Prostate gland (tissue), 2 donors: Measurements from ENCODE around the gene MAPKBP1. TPM values are rescaled to one million over a fixed set of nuclear protein-coding genes. Genes with fewer than 3 reads are reported as not detected.

Experiments used
- DNase-seq: peaks from one replicate; pipeline ENCODE4 v3.0.0-alpha.2; 2019; ENCODE audit warnings: low spot score
- H3K27ac ChIP-seq, 2 donors: fragments of 200-600 bp; sonication (generic); 2 replicates each; pipeline ENCODE4 v1.5.1; 2017 to 2019
- H3K27me3 ChIP-seq: fragments of 200-600 bp; sonication (generic); replicated peaks from 2 replicates; pipeline ENCODE4 v1.5.1; 2019; ENCODE audit not compliant: insufficient read depth
- H3K36me3 ChIP-seq, 2 donors: fragments of 200-600 bp; sonication (generic); 1 replicate in 1 of 2; 2 replicates in 1 of 2; pipeline versions ENCODE4 v1.5.1 to v1.8.1; 2017 to 2019
- H3K4me1 ChIP-seq: fragments of 200-600 bp; sonication (generic); replicated peaks from 2 replicates; pipeline ENCODE4 v1.5.1; 2019
- H3K4me3 ChIP-seq, 2 donors: fragments of 200-600 bp; sonication (generic); 2 replicates each; pipeline ENCODE4 v1.5.1; 2017 to 2019
- H3K9me3 ChIP-seq: fragments of 200-600 bp; sonication (generic); 2 replicates; pipeline ENCODE4 v1.5.1; 2017
- CTCF ChIP-seq, 4 experiments: fragments of 200-600 bp in 2 of 4; fragments of 450-650 bp in 2 of 4; sonication (generic) in 2 of 4; IDR thresholded peaks; 1 replicate in 3 of 4; 2 replicates in 1 of 4; pipeline ENCODE4 v1.5.1; 2016 to 2019; ENCODE audit warnings: antibody characterized with exemption in 4 of 4, mild to moderate bottlenecking in 2 of 4, moderate library complexity in 2 of 4
- POLR2A ChIP-seq: fragments of 450-650 bp; IDR thresholded peaks from one replicate; pipeline ENCODE4 v1.6.1; 2016; ENCODE audit warnings: antibody characterized with exemption, mild to moderate bottlenecking
- POLR2AphosphoS5 ChIP-seq: sonication (generic); formaldehyde crosslinking; IDR thresholded peaks from one replicate; pipeline ENCODE4 v1.6.1; 2017; ENCODE audit warnings: antibody characterized with exemption
- WGBS: methylation state at CpG from one replicate; pipeline ENCODE4 v1.1.5; 2018; 5-methylcytosine and 5-hydroxymethylcytosine counted together
- intact Hi-C: fragments of 100-400 bp; cut with DNase I; formaldehyde crosslinking; loops from one replicate; pipeline ENCODE4 v1.14.2; 2022
- total RNA-seq, 2 donors: library from RNA; depleted of rRNA; stranded (reverse); fragments of >200 nt; gene quantifications; one replicate each; pipeline ENCODE4 v1.1.0, GENCODE V29; 2016

Gene MAPKBP1
- total RNA-seq, 2 donors from 2014 or later, result 17.4 to 62.8 TPM

- no peaks in the 10 kb centered on the region for H3K36me3 ChIP-seq
- DNase-seq, result no peak
- no peak overlapping the region for H3K4me3 ChIP-seq
- H3K27me3 ChIP-seq, result no peaks in the 10 kb centered on the region
- H3K27ac ChIP-seq, result no peak overlapping the region
- no peaks in the 10 kb centered on the region for H3K4me1 ChIP-seq
- 92% methylated on average over 19 of the region's 19 CpGs for WGBS
- H3K9me3 ChIP-seq, result no peaks in the 10 kb centered on the region
- intact Hi-C loops, result no loop called here
- TF ChIP-seq POLR2AphosphoS5, result no peak
- TF ChIP-seq POLR2A, result no peak
- TF ChIP-seq CTCF (IDR thresholded peaks at IDR 0.05), result no peak
These were observed 97.1 kb downstream of the MAPKBP1 start for GRCh38 chr15:41871175-41871905.

DNA sequence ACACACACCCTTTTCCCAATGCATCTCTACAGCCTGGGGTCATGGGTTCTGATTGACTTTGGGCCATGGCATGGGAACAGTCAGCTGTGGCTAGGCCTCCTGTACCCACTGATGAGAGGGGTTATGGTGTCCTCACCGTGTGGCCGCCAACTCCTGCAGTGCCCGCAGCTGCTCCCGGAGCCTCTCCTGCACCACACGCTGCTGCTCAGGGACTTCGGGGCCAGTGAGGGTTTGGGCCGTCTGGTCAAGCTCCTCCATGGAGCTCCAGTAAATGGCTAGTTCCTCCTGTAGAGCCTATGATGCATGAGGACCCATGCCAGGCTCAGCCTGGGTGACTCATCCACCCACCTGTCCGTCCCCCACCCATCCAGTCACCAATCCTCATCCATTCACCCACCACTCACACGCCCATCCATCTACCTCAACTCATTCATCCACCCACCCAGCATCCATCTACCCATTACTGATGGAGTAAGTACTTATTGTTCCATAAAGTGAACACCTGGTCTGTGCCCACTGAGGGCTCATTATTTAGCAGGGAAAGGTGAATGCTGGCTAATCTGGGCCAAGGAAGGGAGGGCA lies 98.0 kb downstream of the MAPKBP1 start:
- Histone ChIP-seq H3K9me3 (no peaks in the 10 kb centered on the region), H3K27ac (no peak overlapping the region), H3K36me3 (no peaks in the 10 kb centered on the region), H3K27me3 (no peaks in the 10 kb centered on the region), H3K4me1 (no peaks in the 10 kb centered on the region), H3K4me3 (no peak overlapping the region)
- TF ChIP-seq CTCF (IDR thresholded peaks at IDR 0.05) (no peak), POLR2A (no peak), POLR2AphosphoS5 (no peak)
- no peak for DNase-seq
- intact Hi-C loops, result no loop called here
- WGBS, result 98% methylated on average over 9 of the region's 9 CpGs

GRCh38 chr15:41873711-41874110 lies 99.4 kb downstream of the MAPKBP1 start:
- Histone ChIP-seq H3K9me3 (no peaks in the 10 kb centered on the region), H3K4me3 (no peak overlapping the region), H3K36me3 (no peaks in the 10 kb centered on the region), H3K27ac (no peak overlapping the region), H3K4me1 (peaks cover 4% of the 10 kb centered on the region), H3K27me3 (no peaks in the 10 kb centered on the region)
- 83% methylated on average over 8 of the region's 8 CpGs for WGBS
- no peak for DNase-seq
- intact Hi-C loops, result no loop called here
- no peak for TF ChIP-seq POLR2A
- no peak for TF ChIP-seq CTCF (IDR thresholded peaks at IDR 0.05)
- no peak for TF ChIP-seq POLR2AphosphoS5

DNA sequence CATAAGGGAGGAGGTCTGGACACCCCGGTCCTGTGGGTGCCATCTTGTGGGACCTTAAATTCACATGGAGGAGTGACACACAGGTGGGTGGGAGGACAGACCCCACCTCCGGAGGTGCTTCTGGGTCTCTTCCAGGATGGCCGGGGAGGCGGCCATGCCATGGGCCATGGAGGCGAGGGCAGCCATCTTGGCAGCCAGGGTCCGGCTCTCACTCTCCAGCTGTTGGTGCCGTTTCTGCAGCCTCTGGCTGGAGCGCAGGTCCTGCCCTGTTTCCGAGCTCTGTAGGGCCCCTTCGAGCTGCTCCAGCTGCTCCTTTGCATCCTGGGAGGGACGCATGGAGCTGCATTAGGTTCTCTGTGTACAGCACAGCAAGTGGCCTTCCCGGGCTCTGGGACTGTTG lies 100.5 kb downstream of the MAPKBP1 start:
- H3K4me3 ChIP-seq, result no peak overlapping the region
- intact Hi-C loops, result no loop called here
- H3K9me3 ChIP-seq, result no peaks in the 10 kb centered on the region
- TF ChIP-seq POLR2A (no peak), CTCF (IDR thresholded peaks at IDR 0.05) (no peak), POLR2AphosphoS5 (no peak)
- no peak for DNase-seq
- no peaks in the 10 kb centered on the region for H3K36me3 ChIP-seq
- 90% methylated on average over 12 of the region's 12 CpGs for WGBS
- H3K27me3 ChIP-seq, result no peaks in the 10 kb centered on the region
- no peak overlapping the region for H3K27ac ChIP-seq
- H3K4me1 ChIP-seq, result peaks cover 4% of the 10 kb centered on the region

GRCh38 chr15:41876007-41876406 lies 101.7 kb downstream of the MAPKBP1 start:
- Histone ChIP-seq H3K4me1 (peaks cover 4% of the 10 kb centered on the region), H3K36me3 (no peaks in the 10 kb centered on the region), H3K4me3 (no peak overlapping the region), H3K9me3 (no peaks in the 10 kb centered on the region), H3K27ac (no peak overlapping the region), H3K27me3 (no peaks in the 10 kb centered on the region)
- intact Hi-C loops, result no loop called here
- WGBS, result 77% methylated on average over 12 of the region's 13 CpGs
- DNase-seq, result no peak
- TF ChIP-seq POLR2AphosphoS5 (no peak), POLR2A (no peak)
